ENCODE data around the gene TMA7.
"Not testable (repeated sequence)": the region's sequence is repeated elsewhere in the genome, so short reads cannot be mapped to it uniquely, and the experiment has no call there.

TMA7 gene

GRCh38 chr3:48437812-48438211 is 2.2 kb upstream of the TMA7 start:
- no peak for DNase-seq

- DNase-seq: no peak
Measured at GRCh38 chr3:48440590-48440958, 517 bp downstream of the TMA7 start.

- no peak for DNase-seq
Measured at GRCh38 chr3:48441940-48442339, 1.9 kb downstream of the TMA7 start.

- DNase-seq: no peak
Measured at GRCh38 chr3:48445277-48445882, 5.3 kb downstream of the TMA7 start.

- no peak for DNase-seq
Measured at GRCh38 chr3:48446043-48446424, 6.0 kb downstream of the TMA7 start.

- peak; percentile 83 for DNase-seq
Measured at GRCh38 chr3:48446425-48447193, 6.6 kb downstream of the TMA7 start, which contains the start of gene ATRIP. Gene ATRIP (plus strand): TSS chr3:48446737. CDS start chr3:48446846, 109 bp downstream.

GRCh38 chr3:48451270-48451669 is 11.2 kb downstream of the TMA7 start:
- DNase-seq: no peak

- no peak for DNase-seq
Measured at GRCh38 chr3:48456456-48456855, 16.4 kb downstream of the TMA7 start.

- DNase-seq: no peak
Measured at GRCh38 chr3:48459331-48459730, 19.3 kb downstream of the TMA7 start.

- DNase-seq: no peak
Measured at GRCh38 chr3:48459773-48460516, 19.9 kb downstream of the TMA7 start.

GRCh38 chr3:48460517-48460902 is 20.5 kb downstream of the TMA7 start:
- DNase-seq: no peak

GRCh38 chr3:48461767-48462166 is 21.7 kb downstream of the TMA7 start:
- not testable (repeated sequence) for DNase-seq

GRCh38 chr3:48463703-48464102 is 23.6 kb downstream of the TMA7 start:
- no peak for DNase-seq

- DNase-seq: no peak
Measured at GRCh38 chr3:48464713-48465221, 24.7 kb downstream of the TMA7 start.

GRCh38 chr3:48465237-48465530 is 25.1 kb downstream of the TMA7 start:
- no peak for DNase-seq

GRCh38 chr3:48465531-48466378 is 25.7 kb downstream of the TMA7 start:
- peak; percentile 99 for DNase-seq

- no peak for DNase-seq
Measured at GRCh38 chr3:48466386-48467109, 26.5 kb downstream of the TMA7 start.

GRCh38 chr3:48467110-48467454 is 27.0 kb downstream of the TMA7 start:
- DNase-seq: no peak

GRCh38 chr3:48467473-48468267 is 27.6 kb downstream of the TMA7 start:
- DNase-seq: no peak

- no peak for DNase-seq
Measured at GRCh38 chr3:48468329-48468731, 28.3 kb downstream of the TMA7 start.

All from fibroblast of skin of right biceps (primary cell).